PC-3 (cell line): ENCODE measurements around the gene HOXC11. TPM values are rescaled to one million over a fixed set of nuclear protein-coding genes. Genes with fewer than 3 reads are reported as not detected.

Experiments
- ATAC-seq: fragments of 200-7000 bp; cut with Tn5 transposase; 2 replicates; pipeline ENCODE4 v1.9.1; 2020; ENCODE audit warnings: mild to moderate bottlenecking, moderate library complexity
- BruUV-seq: library from RNA; stranded (reverse); fragments of 400-500 nt; replicated peaks from 2 replicates; lab custom pipeline; 2021; lab: Mats Ljungman, UMichigan
- CTCF ChIA-PET: fragments of 300-600 bp; sonication (Branson Sonifier 250); formaldehyde crosslinking; loops from one replicate; lab custom pipeline; 2022; ENCODE audit warnings: antibody characterized with exemption; lab: Charles Lee
- POLR2A ChIA-PET: fragments of 300-600 bp; sonication (Branson Sonifier 250); formaldehyde crosslinking; loops from one replicate; lab custom pipeline; 2022; ENCODE audit warnings: antibody characterized with exemption; ENCODE audit not compliant: unreplicated experiment; lab: Charles Lee
- DNase-seq: peaks from one replicate; pipeline ENCODE4 v3.0.0-alpha.2; 2015
- H2AFZ ChIP-seq: fragments of 300-600 bp; sonication (generic); 2 replicates; pipeline ENCODE4 v1.6.0; 2016; ENCODE audit warnings: antibody characterized with exemption, low read length
- H3F3A ChIP-seq: fragments of 300-600 bp; sonication (generic); one replicate; pipeline ENCODE4 v1.6.0; 2017; ENCODE audit warnings: antibody characterized with exemption, low read length, control low read depth, mild to moderate bottlenecking; ENCODE audit not compliant: unreplicated experiment
- H3K27ac ChIP-seq: fragments of 300-600 bp; sonication (generic); 2 replicates; pipeline ENCODE4 v1.5.1; 2016; ENCODE audit warnings: mild to moderate bottlenecking, low read length
- H3K27me3 ChIP-seq: fragments of 300-600 bp; sonication (generic); 2 replicates; pipeline ENCODE4 v1.6.1; 2016; ENCODE audit warnings: low read length, mixed read lengths
- H3K36me3 ChIP-seq: fragments of 300-600 bp; sonication (generic); 2 replicates; pipeline ENCODE4 v1.6.1; 2016; ENCODE audit warnings: low read depth, mixed run types, low read length, mixed read lengths
- H3K4me1 ChIP-seq: fragments of 300-600 bp; sonication (generic); 2 replicates; pipeline ENCODE4 v1.5.1; 2016; ENCODE audit warnings: low read length; ENCODE audit not compliant: insufficient read depth
- H3K4me2 ChIP-seq: fragments of 300-600 bp; sonication (generic); 2 replicates; pipeline ENCODE4 v1.6.0; 2016; ENCODE audit warnings: low read length
- H3K4me3 ChIP-seq: fragments of 300-600 bp; sonication (generic); 2 replicates; pipeline ENCODE4 v1.5.1; 2016; ENCODE audit warnings: mild to moderate bottlenecking, low read length, mixed read lengths
- H3K79me2 ChIP-seq: fragments of 300-600 bp; sonication (generic); 2 replicates; pipeline ENCODE4 v1.6.1; 2017; ENCODE audit warnings: low read length, mixed read lengths
- H3K9ac ChIP-seq: fragments of 300-600 bp; sonication (generic); 2 replicates; pipeline ENCODE4 v1.6.0; 2016; ENCODE audit warnings: mild to moderate bottlenecking, low read length
- H3K9me2 ChIP-seq: fragments of 300-600 bp; sonication (generic); replicated peaks from 2 replicates; pipeline ENCODE4 v1.6.1; 2016; ENCODE audit warnings: mixed run types, low read length, mixed read lengths
- H3K9me3 ChIP-seq: fragments of 300-600 bp; sonication (generic); 2 replicates; pipeline ENCODE4 v1.6.1; 2016; ENCODE audit warnings: low read length, mixed read lengths
- H4K20me1 ChIP-seq: fragments of 300-600 bp; sonication (generic); 2 replicates; pipeline ENCODE4 v1.6.1; 2016; ENCODE audit warnings: low read length, mixed read lengths
- EZH2 ChIP-seq: fragments of 300-600 bp; sonication (generic); IDR thresholded peaks from one replicate; pipeline ENCODE4 v1.6.1; 2017; ENCODE audit warnings: antibody characterized with exemption, mild to moderate bottlenecking, low read length; ENCODE audit not compliant: unreplicated experiment
- EZH2phosphoT487 ChIP-seq: fragments of 300-600 bp; sonication (generic); IDR thresholded peaks from 2 replicates; pipeline ENCODE4 v1.6.1; 2018; ENCODE audit warnings: mild to moderate bottlenecking, antibody characterized with exemption, low read length, borderline replicate concordance
- intact Hi-C: fragments of 100-400 bp; cut with micrococcal nuclease; formaldehyde crosslinking; loops from 2 replicates; pipeline ENCODE4 v1.9.0; 2023
- total RNA-seq: library from RNA; depleted of rRNA; stranded (reverse); fragments of >200 nt; gene quantifications from 2 replicates; pipeline ENCODE4 v1.2.3, GENCODE V29; 2014
- TF ChIP-seq, protein P1 (sequence below): fragments of 300-600 bp; sonication (generic); conservative IDR thresholded peaks from 2 replicates; pipeline ENCODE4 v1.5.1; 2017; ENCODE audit warnings: antibody characterized with exemption, low read depth, mild to moderate bottlenecking, low read length

Gene HOXC11
- total RNA-seq, 1 experiment from 2014 or later: 0.84 TPM

- no peak for ATAC-seq
- Histone ChIP-seq H3K9me2 (no peaks in the 10 kb centered on the region), H3K27me3 (no peaks in the 10 kb centered on the region), H3K9me3 (no peaks in the 10 kb centered on the region), H3K79me2 (no peaks in the 10 kb centered on the region), H3F3A (no peaks in the 10 kb centered on the region), H3K9ac (no peak overlapping the region), H2AFZ (no peak overlapping the region), H3K27ac (no peak overlapping the region), H4K20me1 (no peaks in the 10 kb centered on the region), H3K4me3 (no peak overlapping the region), H3K4me2 (no peak overlapping the region), H3K36me3 (no peaks in the 10 kb centered on the region), H3K4me1 (no peaks in the 10 kb centered on the region)
- no peak for TF ChIP-seq EZH2phosphoT487
- TF ChIP-seq, protein P1, sequence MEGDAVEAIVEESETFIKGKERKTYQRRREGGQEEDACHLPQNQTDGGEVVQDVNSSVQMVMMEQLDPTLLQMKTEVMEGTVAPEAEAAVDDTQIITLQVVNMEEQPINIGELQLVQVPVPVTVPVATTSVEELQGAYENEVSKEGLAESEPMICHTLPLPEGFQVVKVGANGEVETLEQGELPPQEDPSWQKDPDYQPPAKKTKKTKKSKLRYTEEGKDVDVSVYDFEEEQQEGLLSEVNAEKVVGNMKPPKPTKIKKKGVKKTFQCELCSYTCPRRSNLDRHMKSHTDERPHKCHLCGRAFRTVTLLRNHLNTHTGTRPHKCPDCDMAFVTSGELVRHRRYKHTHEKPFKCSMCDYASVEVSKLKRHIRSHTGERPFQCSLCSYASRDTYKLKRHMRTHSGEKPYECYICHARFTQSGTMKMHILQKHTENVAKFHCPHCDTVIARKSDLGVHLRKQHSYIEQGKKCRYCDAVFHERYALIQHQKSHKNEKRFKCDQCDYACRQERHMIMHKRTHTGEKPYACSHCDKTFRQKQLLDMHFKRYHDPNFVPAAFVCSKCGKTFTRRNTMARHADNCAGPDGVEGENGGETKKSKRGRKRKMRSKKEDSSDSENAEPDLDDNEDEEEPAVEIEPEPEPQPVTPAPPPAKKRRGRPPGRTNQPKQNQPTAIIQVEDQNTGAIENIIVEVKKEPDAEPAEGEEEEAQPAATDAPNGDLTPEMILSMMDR: no peak
- TF ChIP-seq EZH2: no peak
- CTCF ChIA-PET: interaction anchor here (0.5 to 0.6 kb wide), 2 partner anchors 9 to 1072 kb away, joined by 3 read pairs; no protein-coding TSS in a partner anchor
- no TSS peak for BruUV-seq
- intact Hi-C loops: no loop called here
- no peak for DNase-seq
- POLR2A ChIA-PET: no interaction called here
Observed at GRCh38 chr12:53958128-53958527, 14.8 kb upstream of the HOXC11 start.

- TF ChIP-seq, protein P1: no peak
- no peak for TF ChIP-seq EZH2
- no peak for TF ChIP-seq EZH2phosphoT487
- POLR2A ChIA-PET: no interaction called here
- H3K9ac ChIP-seq: no peak overlapping the region
- H3K4me2 ChIP-seq: no peak overlapping the region
- no peaks in the 10 kb centered on the region for H3F3A ChIP-seq
- H4K20me1 ChIP-seq: no peaks in the 10 kb centered on the region
- no peak overlapping the region for H3K4me3 ChIP-seq
- H3K36me3 ChIP-seq: no peaks in the 10 kb centered on the region
- H3K79me2 ChIP-seq: no peaks in the 10 kb centered on the region
- CTCF ChIA-PET: interaction anchor here (0.6 to 0.9 kb wide), 2 partner anchors 213 to 238 kb away, joined by 3 to 7 read pairs; no protein-coding TSS in a partner anchor
- intact Hi-C loops: no loop called here
- no peak overlapping the region for H2AFZ ChIP-seq
- no peak overlapping the region for H3K27ac ChIP-seq
- no peaks in the 10 kb centered on the region for H3K27me3 ChIP-seq
- no peak for ATAC-seq
- H3K9me2 ChIP-seq: no peaks in the 10 kb centered on the region
- no peaks in the 10 kb centered on the region for H3K4me1 ChIP-seq
- no peaks in the 10 kb centered on the region for H3K9me3 ChIP-seq
- BruUV-seq: no TSS peak
- DNase-seq: no peak
Observed at GRCh38 chr12:53959314-53959713, 13.6 kb upstream of the HOXC11 start.

GRCh38 chr12:53960187-53961024 is 12.5 kb upstream of the HOXC11 start:
- TF ChIP-seq, protein P1: no peak
- no peak for TF ChIP-seq EZH2
- TF ChIP-seq EZH2phosphoT487: no peak
- Histone ChIP-seq H3K79me2 (no peaks in the 10 kb centered on the region), H3K9me2 (no peaks in the 10 kb centered on the region), H3K9me3 (no peaks in the 10 kb centered on the region), H3K4me2 (no peak overlapping the region), H3K36me3 (no peaks in the 10 kb centered on the region), H3K9ac (no peak overlapping the region), H3K27me3 (no peaks in the 10 kb centered on the region), H4K20me1 (no peaks in the 10 kb centered on the region), H3K4me1 (no peaks in the 10 kb centered on the region), H3K27ac (no peak overlapping the region), H3K4me3 (no peak overlapping the region), H3F3A (no peaks in the 10 kb centered on the region), H2AFZ (no peak overlapping the region)
- no peak for ATAC-seq
- no peak for DNase-seq
- no TSS peak for BruUV-seq
- CTCF ChIA-PET: interaction anchor here (0.9 kb wide), 1 partner anchor 214 kb away, joined by 3 read pairs; no protein-coding TSS in a partner anchor
- intact Hi-C loops: no loop called here
- POLR2A ChIA-PET: no interaction called here
